HG03066 (cell line): ENCODE data around the gene HYOU1.
"Not testable (repeated sequence)": the region's sequence is repeated elsewhere in the genome, so short reads cannot be mapped to it uniquely, and the experiment has no call there.

Source experiments
- ATAC-seq: cut with Tn5 transposase; IDR thresholded peaks from one replicate; pipeline ENCODE4 v1.9.1; 2021; ENCODE audit warnings: low read depth; ENCODE audit not compliant: unreplicated experiment

Gene HYOU1

GRCh38 chr11:119057000-119057769, at the start of gene HYOU1:
Gene HYOU1, minus strand, starts transcription at chr11:119057205. Its CDS starts 1,045 bp downstream, at chr11:119056160.
- peak; percentile 90 for ATAC-seq

- no peak for ATAC-seq
Measured at GRCh38 chr11:119103793-119104192, 46.8 kb upstream of the HYOU1 start.

GRCh38 chr11:119103161-119103664, 46.2 kb upstream of the HYOU1 start:
- ATAC-seq = not testable (repeated sequence)

GRCh38 chr11:119101759-119102423, 44.9 kb upstream of the HYOU1 start, which contains the start of gene DPAGT1:
Gene DPAGT1, minus strand, starts transcription at chr11:119101853. Its CDS starts 198 bp downstream, at chr11:119101655.
- ATAC-seq = peak; percentile 72

GRCh38 chr11:119100994-119101758, 44.2 kb upstream of the HYOU1 start:
- peak; percentile 19 for ATAC-seq

- ATAC-seq = no peak
Measured at GRCh38 chr11:119100246-119100970, 43.4 kb upstream of the HYOU1 start.

GRCh38 chr11:119099711-119100110, 42.7 kb upstream of the HYOU1 start:
- ATAC-seq = no peak

- ATAC-seq = peak; percentile 78
Measured at GRCh38 chr11:119095066-119095880, 38.3 kb upstream of the HYOU1 start.

GRCh38 chr11:119094816-119095065, 37.7 kb upstream of the HYOU1 start:
- peak; percentile 41 for ATAC-seq

GRCh38 chr11:119093942-119094815, 37.2 kb upstream of the HYOU1 start:
- ATAC-seq = peak; percentile 4

GRCh38 chr11:119092880-119093842, 36.2 kb upstream of the HYOU1 start:
- no peak for ATAC-seq

GRCh38 chr11:119091966-119092879, 35.2 kb upstream of the HYOU1 start:
- no peak for ATAC-seq

- ATAC-seq = no peak
Measured at GRCh38 chr11:119091178-119091577, 34.2 kb upstream of the HYOU1 start.

GRCh38 chr11:119089319-119089718, 32.3 kb upstream of the HYOU1 start:
- ATAC-seq = no peak

GRCh38 chr11:119088406-119088805, 31.4 kb upstream of the HYOU1 start:
- ATAC-seq = no peak

GRCh38 chr11:119087747-119088241, 30.8 kb upstream of the HYOU1 start:
- ATAC-seq = no peak
